Naive thymus-derived CD4-positive, alpha-beta T cell (primary cell): Measurements from ENCODE around the gene RUFY3. TPM values are rescaled to one million over a fixed set of nuclear protein-coding genes. Genes with fewer than 3 reads are reported as not detected.

Experiments used
- ATAC-seq: fragments of 150-1000 bp; cut with Tn5 transposase; 2 replicates; pipeline ENCODE4 v1.10.0; 2021; ENCODE audit warnings: mild to moderate bottlenecking, moderate library complexity
- CTCF ChIA-PET: fragments of 350-600 bp; sonication (Branson Sonifier 250); formaldehyde crosslinking; loops from one replicate; lab custom pipeline; 2021; ENCODE audit warnings: antibody characterized with exemption; lab: Charles Lee
- POLR2A ChIA-PET: fragments of 350-600 bp; sonication (Branson Sonifier 250); formaldehyde crosslinking; loops from one replicate; lab custom pipeline; 2021; ENCODE audit warnings: antibody characterized with exemption, inconsistent platforms; lab: Charles Lee
- DNase-seq, 9 donors: peaks; one replicate each; pipeline versions ENCODE4 v3.0.0 to v3.0.0-alpha.2; 2020 to 2022; ENCODE audit warnings: mixed read lengths in 1 of 9
- H3K27ac ChIP-seq: one replicate; pipeline ENCODE4 v1.7.0; 2013; ENCODE audit warnings: mild to moderate bottlenecking, low read depth, low read length, moderate library complexity
- H3K27me3 ChIP-seq, 2 donors: one replicate each; pipeline ENCODE4 v1.7.0; 2013; ENCODE audit warnings: low read length in 2 of 2, mild to moderate bottlenecking in 2 of 2, moderate library complexity in 2 of 2; ENCODE audit not compliant: control insufficient read depth in 2 of 2, insufficient read depth in 2 of 2
- H3K36me3 ChIP-seq, 3 experiments: 1 replicate in 2 of 3; 2 replicates in 1 of 3; pipeline ENCODE4 v1.7.0; 2013; ENCODE audit warnings: low read length in 3 of 3, mild to moderate bottlenecking in 3 of 3, moderate library complexity in 1 of 3; ENCODE audit not compliant: insufficient read depth in 3 of 3, control insufficient read depth in 2 of 3
- H3K4me1 ChIP-seq, 2 donors: one replicate each; pipeline ENCODE4 v1.7.0; 2013; ENCODE audit warnings: low read length in 2 of 2, mild to moderate bottlenecking in 2 of 2, moderate library complexity in 1 of 2; ENCODE audit not compliant: control insufficient read depth in 2 of 2, insufficient read depth in 2 of 2
- H3K4me3 ChIP-seq: 2 replicates; pipeline ENCODE4 v1.7.0; 2013; ENCODE audit warnings: mild to moderate bottlenecking, low read length
- H3K9me3 ChIP-seq, 3 experiments: 1 replicate in 2 of 3; 2 replicates in 1 of 3; pipeline ENCODE4 v1.7.0; 2013; ENCODE audit warnings: low read length in 3 of 3; ENCODE audit not compliant: control insufficient read depth in 2 of 3
- H3K27ac Mint-ChIP-seq, 9 donors: one replicate each; pipeline ENCODE4 v1.8.0; 2020 to 2022; ENCODE audit warnings: mixed read lengths in 9 of 9, mild to moderate bottlenecking in 8 of 9, moderate library complexity in 5 of 9, inconsistent platforms in 2 of 9
- H3K27me3 Mint-ChIP-seq, 5 donors: one replicate each; pipeline ENCODE4 v1.8.0; 2021 to 2022; ENCODE audit warnings: mixed read lengths in 5 of 5, mild to moderate bottlenecking in 1 of 5
- H3K36me3 Mint-ChIP-seq, 5 donors: one replicate each; pipeline ENCODE4 v1.8.0; 2020 to 2022; ENCODE audit warnings: mixed read lengths in 5 of 5, mild to moderate bottlenecking in 3 of 5, inconsistent platforms in 1 of 5
- H3K4me1 Mint-ChIP-seq, 7 donors: one replicate each; pipeline ENCODE4 v1.8.0; 2020 to 2022; ENCODE audit warnings: mixed read lengths in 7 of 7, mild to moderate bottlenecking in 3 of 7, inconsistent platforms in 1 of 7
- H3K4me3 Mint-ChIP-seq, 10 donors: one replicate each; pipeline ENCODE4 v1.8.0; 2020 to 2022; ENCODE audit warnings: mild to moderate bottlenecking in 10 of 10, mixed read lengths in 10 of 10, moderate library complexity in 6 of 10, inconsistent platforms in 2 of 10
- H3K9me3 Mint-ChIP-seq, 11 donors: one replicate each; pipeline ENCODE4 v1.8.0; 2020 to 2022; ENCODE audit warnings: mixed read lengths in 11 of 11, mild to moderate bottlenecking in 4 of 11, inconsistent platforms in 1 of 11, moderate library complexity in 1 of 11
- intact Hi-C, 2 donors: fragments of 100-400 bp; cut with micrococcal nuclease; formaldehyde crosslinking; loops; one replicate each; pipeline ENCODE4 v1.15.1; 2023
- polyA plus RNA-seq, 2 donors: library from polyadenylated mRNA; unstranded; fragments of 300-500 nt; fragmentation: Illumina TruSeq; gene quantifications; one replicate each; pipeline ENCODE4 v1.2.3, GENCODE V29; 2021
- total RNA-seq, 6 experiments: library from RNA in 5 of 6; stranded (reverse) in 5 of 6; gene quantifications; 1 replicate in 5 of 6; 2 replicates in 1 of 6; pipeline ENCODE4 v1.2.3 and lab custom pipeline; 2021 to 2026

RUFY3 gene
- total and polyA plus RNA-seq, 7 experiments from 2014 or later = 4.0 to 41.2 (median 38.6) TPM

GRCh38 chr4:70741867-70742658 lies 20.3 kb downstream of the RUFY3 start:
- Mint-ChIP-seq H3K27me3 (peaks cover 0 to 15% (median 0%) of the 10 kb centered on the region in 5 donors), H3K4me1 (peaks cover 5 to 21% (median 13%) of the 10 kb centered on the region in 7 donors), H3K9me3 (no peaks in the 10 kb centered on the region), H3K27ac (peak overlapping the region in 1 of 9 donors; percentile 62), H3K4me3 (no peak overlapping the region), H3K36me3 (no peaks in the 10 kb centered on the region)
- H3K27me3 ChIP-seq = no peaks in the 10 kb centered on the region
- H3K36me3 ChIP-seq = no peaks in the 10 kb centered on the region
- ATAC-seq = no peak
- no peak overlapping the region for H3K27ac ChIP-seq
- H3K4me1 ChIP-seq = peaks cover 3 to 12% of the 10 kb centered on the region in 2 donors
- ChIA-PET CTCF (no interaction called here), POLR2A (interaction anchor here (0.8 kb wide), 2 partner anchors 52 to 97 kb away, joined by 3 to 4 read pairs; partner anchors contain the start of gene GRSF1)
- H3K9me3 ChIP-seq = no peaks in the 10 kb centered on the region
- H3K4me3 ChIP-seq = no peak overlapping the region
- DNase-seq = no peak
- intact Hi-C loops = no loop called here

DNA sequence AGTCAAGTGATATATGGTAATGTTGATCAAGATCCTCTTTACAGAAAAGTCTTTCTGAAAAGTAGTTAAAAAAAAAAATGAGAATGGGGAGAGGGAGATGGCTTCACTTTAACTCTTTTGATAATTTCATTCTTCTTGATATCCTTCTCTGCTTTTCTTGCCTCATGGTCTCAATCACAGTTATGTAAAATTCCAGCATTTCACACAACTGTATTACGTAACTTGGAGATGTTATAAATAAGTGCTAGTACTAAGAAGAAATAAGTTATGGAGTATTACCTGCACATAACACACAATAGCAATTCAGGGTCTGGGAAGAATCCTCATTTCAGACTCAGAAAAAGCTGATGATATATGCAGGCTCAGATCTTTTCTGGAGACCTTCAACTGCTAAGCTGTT lies 22.0 kb downstream of the RUFY3 start:
- ChIA-PET POLR2A (no interaction called here), CTCF (no interaction called here)
- Histone ChIP-seq H3K27me3 (no peaks in the 10 kb centered on the region), H3K27ac (no peak overlapping the region), H3K4me3 (no peak overlapping the region), H3K36me3 (no peaks in the 10 kb centered on the region), H3K4me1 (peaks cover 0 to 3% of the 10 kb centered on the region in 2 donors), H3K9me3 (no peaks in the 10 kb centered on the region)
- peaks cover 0 to 1% (median 0%) of the 10 kb centered on the region in 5 donors for H3K36me3 Mint-ChIP-seq
- peaks cover 0 to 2% (median 0%) of the 10 kb centered on the region in 11 donors for H3K9me3 Mint-ChIP-seq
- intact Hi-C loops = no loop called here
- no peak for ATAC-seq
- H3K4me1 Mint-ChIP-seq = peaks cover 0 to 14% (median 10%) of the 10 kb centered on the region in 7 donors
- DNase-seq = no peak
- H3K4me3 Mint-ChIP-seq = no peak overlapping the region
- peaks cover 0 to 17% (median 0%) of the 10 kb centered on the region in 5 donors for H3K27me3 Mint-ChIP-seq
- H3K27ac Mint-ChIP-seq = no peak overlapping the region

DNA sequence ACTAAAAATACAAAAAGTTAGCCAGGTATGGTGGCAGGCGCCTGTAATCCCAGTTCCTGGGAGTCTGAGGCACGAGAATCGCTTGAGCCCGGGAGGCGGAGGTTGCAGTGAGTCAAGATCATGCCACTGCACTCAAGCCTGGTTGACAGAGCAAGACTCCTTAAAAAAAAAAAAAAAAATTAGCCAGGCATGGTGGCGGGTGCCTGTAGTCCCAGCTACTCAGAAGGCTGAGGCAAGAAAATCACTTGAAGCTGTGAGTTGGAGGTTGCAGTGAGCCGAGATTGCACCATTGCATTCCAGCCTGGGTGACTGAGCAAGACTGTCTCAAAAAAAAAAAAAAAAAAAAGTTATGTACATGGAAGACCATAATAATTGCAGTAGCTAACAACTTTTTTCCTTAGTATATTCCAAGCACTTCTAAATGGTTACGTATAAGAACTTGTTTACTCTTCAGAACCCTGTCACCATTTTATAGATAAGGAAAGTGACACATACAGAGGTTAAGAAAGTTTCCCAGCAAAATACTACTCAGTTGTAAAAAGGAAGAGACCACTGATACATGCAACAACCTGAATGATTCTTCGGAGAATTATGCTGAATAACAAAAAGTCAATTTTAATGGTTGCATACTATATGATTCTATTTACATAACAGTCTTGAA lies 24.5 kb downstream of the RUFY3 start:
- Mint-ChIP-seq H3K27ac (no peak overlapping the region), H3K4me1 (peaks cover 0 to 12% (median 10%) of the 10 kb centered on the region in 7 donors), H3K27me3 (peaks cover 0 to 12% (median 0%) of the 10 kb centered on the region in 5 donors), H3K36me3 (peaks cover 0 to 1% (median 0%) of the 10 kb centered on the region in 5 donors), H3K4me3 (no peak overlapping the region), H3K9me3 (peaks cover 0 to 2% (median 0%) of the 10 kb centered on the region in 11 donors)
- ATAC-seq (no peak), DNase-seq (no peak)
- intact Hi-C loops = no loop called here
- POLR2A ChIA-PET = no interaction called here
- no peak overlapping the region for H3K4me3 ChIP-seq
- CTCF ChIA-PET = interaction anchor here (0.5 kb wide), 1 partner anchor 18 kb away, joined by 3 read pairs; no protein-coding TSS in a partner anchor
- no peak overlapping the region for H3K27ac ChIP-seq
- H3K27me3 ChIP-seq = no peaks in the 10 kb centered on the region
- H3K9me3 ChIP-seq = no peaks in the 10 kb centered on the region
- no peaks in the 10 kb centered on the region for H3K4me1 ChIP-seq
- no peaks in the 10 kb centered on the region for H3K36me3 ChIP-seq

DNA sequence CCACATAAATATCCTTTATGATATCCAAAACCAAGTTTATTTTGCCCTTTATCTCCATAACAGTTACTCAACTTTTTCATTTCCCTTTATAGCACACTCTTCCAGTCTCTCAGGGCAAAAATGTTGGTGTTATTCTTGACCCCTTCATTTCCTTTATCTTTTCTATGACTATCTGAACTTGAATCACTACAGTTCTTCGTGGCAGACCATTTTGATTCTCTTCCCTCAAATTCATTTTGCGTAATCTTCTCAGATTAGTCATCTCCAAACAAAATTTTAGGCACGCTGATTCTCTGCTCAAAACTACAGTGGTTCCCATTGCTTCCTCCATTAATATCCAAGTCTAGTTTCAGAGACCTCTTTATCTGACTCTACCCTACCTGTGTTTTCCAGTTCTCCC lies 26.1 kb downstream of the RUFY3 start:
- ChIA-PET POLR2A (no interaction called here), CTCF (no interaction called here)
- H3K36me3 ChIP-seq = no peaks in the 10 kb centered on the region
- Mint-ChIP-seq H3K4me1 (peaks cover 0 to 12% (median 5%) of the 10 kb centered on the region in 7 donors), H3K27ac (no peak overlapping the region), H3K27me3 (peaks cover 0 to 2% (median 0%) of the 10 kb centered on the region in 5 donors), H3K9me3 (peaks cover 0 to 2% (median 0%) of the 10 kb centered on the region in 11 donors), H3K36me3 (peaks cover 0 to 5% (median 0%) of the 10 kb centered on the region in 5 donors), H3K4me3 (no peak overlapping the region)
- H3K4me3 ChIP-seq = no peak overlapping the region
- H3K9me3 ChIP-seq = no peaks in the 10 kb centered on the region
- intact Hi-C loops = no loop called here
- DNase-seq = no peak
- ATAC-seq = no peak
- no peak overlapping the region for H3K27ac ChIP-seq
- no peaks in the 10 kb centered on the region for H3K27me3 ChIP-seq
- no peaks in the 10 kb centered on the region for H3K4me1 ChIP-seq

- no peak for DNase-seq
- Histone ChIP-seq H3K27ac (no peak overlapping the region), H3K9me3 (no peaks in the 10 kb centered on the region), H3K4me3 (no peak overlapping the region), H3K4me1 (no peaks in the 10 kb centered on the region), H3K27me3 (no peaks in the 10 kb centered on the region), H3K36me3 (no peaks in the 10 kb centered on the region)
- H3K27ac Mint-ChIP-seq = no peak overlapping the region
- H3K9me3 Mint-ChIP-seq = peaks cover 0 to 2% (median 0%) of the 10 kb centered on the region in 11 donors
- intact Hi-C loops = no loop called here
- ATAC-seq = no peak
- H3K4me3 Mint-ChIP-seq = no peak overlapping the region
- ChIA-PET POLR2A (interaction anchor here (0.8 kb wide), 1 partner anchor 10 kb away, joined by 3 read pairs; no protein-coding TSS in a partner anchor), CTCF (interaction anchor here (0.8 to 1.0 kb wide), 2 partner anchors 10 to 14 kb away, joined by 3 to 4 read pairs; no protein-coding TSS in a partner anchor)
- H3K4me1 Mint-ChIP-seq = peaks cover 0 to 17% (median 10%) of the 10 kb centered on the region in 7 donors
- H3K36me3 Mint-ChIP-seq = peaks cover 0 to 5% (median 0%) of the 10 kb centered on the region in 5 donors
- peaks cover 0 to 4% (median 0%) of the 10 kb centered on the region in 5 donors for H3K27me3 Mint-ChIP-seq
Observed at GRCh38 chr4:70749313-70749712, 27.5 kb downstream of the RUFY3 start.

DNA sequence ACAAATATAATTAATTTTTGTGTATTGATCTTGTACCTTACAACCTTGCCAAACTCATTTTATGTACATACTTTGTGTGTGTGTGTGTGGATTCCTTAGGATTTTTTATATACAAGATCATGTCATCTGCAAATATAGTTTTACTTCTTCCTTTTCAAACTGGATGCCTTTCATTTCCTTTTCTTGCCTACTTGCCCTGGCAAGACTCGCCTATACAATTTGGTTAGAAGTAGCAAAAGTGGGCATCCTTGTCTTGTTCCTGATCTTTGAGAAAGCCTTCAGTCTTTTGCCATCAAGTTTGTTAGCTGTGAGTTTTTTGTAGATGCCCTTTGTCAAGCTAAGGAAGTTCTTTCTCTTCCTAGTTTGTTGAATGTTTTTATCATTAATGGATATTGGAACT lies 30.5 kb downstream of the RUFY3 start:
- POLR2A ChIA-PET = no interaction called here
- intact Hi-C loops = no loop called here
- no peak for ATAC-seq

More for the DNA sequence above, 30.5 kb downstream of the RUFY3 start:
- Mint-ChIP-seq H3K9me3 (peaks cover 0 to 7% (median 0%) of the 10 kb centered on the region in 11 donors), H3K4me1 (peaks cover 0 to 25% (median 13%) of the 10 kb centered on the region in 7 donors), H3K4me3 (no peak overlapping the region), H3K27me3 (peaks cover 0 to 4% (median 0%) of the 10 kb centered on the region in 5 donors), H3K27ac (peak overlapping the region in 1 of 9 donors; percentile 4), H3K36me3 (peaks cover 4 to 14% (median 6%) of the 10 kb centered on the region in 5 donors)
- Histone ChIP-seq H3K36me3 (no peaks in the 10 kb centered on the region), H3K4me3 (no peak overlapping the region), H3K4me1 (no peaks in the 10 kb centered on the region), H3K27ac (no peak overlapping the region), H3K9me3 (no peaks in the 10 kb centered on the region), H3K27me3 (no peaks in the 10 kb centered on the region)
- CTCF ChIA-PET = no interaction called here
- no peak for DNase-seq
